Neural cell (in vitro differentiated cells): ENCODE data around the gene LRMDA.

Experiments
- CTCF ChIP-seq: fragments of 450-650 bp; IDR thresholded peaks from 2 replicates; pipeline ENCODE4 v1.5.1; 2014; ENCODE audit warnings: antibody characterized with exemption, mild to moderate bottlenecking, moderate library complexity; ENCODE audit not compliant: poor library complexity, severe bottlenecking
- EP300 ChIP-seq: fragments of 450-650 bp; conservative IDR thresholded peaks from 2 replicates; pipeline ENCODE4 v1.6.1; 2014; ENCODE audit warnings: antibody characterized with exemption, mild to moderate bottlenecking, moderate library complexity; ENCODE audit not compliant: poor library complexity, severe bottlenecking
- EZH2 ChIP-seq: fragments of 200-600, 300-800 bp; shearing (Covaris generic), sonication (generic); IDR thresholded peaks from 2 replicates; pipeline ENCODE4 v1.6.1; 2014; ENCODE audit warnings: antibody characterized with exemption, low read length, borderline replicate concordance, mild to moderate bottlenecking; ENCODE audit not compliant: insufficient read depth, poor library complexity, severe bottlenecking
- POLR2AphosphoS5 ChIP-seq: IDR thresholded peaks from 2 replicates; pipeline ENCODE4 v1.6.1; 2012
- RAD21 ChIP-seq: fragments of 450-650 bp; conservative IDR thresholded peaks from 2 replicates; pipeline ENCODE4 v1.6.1; 2014; ENCODE audit warnings: antibody characterized with exemption, mild to moderate bottlenecking, moderate library complexity

GRCh38 chr10:75424571-75424970 is 6.9 kb upstream of the LRMDA start:
- no peak for TF ChIP-seq EZH2
- no peak for TF ChIP-seq POLR2AphosphoS5
- TF ChIP-seq EP300 = no peak
- no peak for TF ChIP-seq CTCF
- TF ChIP-seq RAD21 = no peak
